Renal cortex interstitium (tissue), 11 donors: ENCODE data around the gene PNPLA8. TPM values are rescaled to one million over a fixed set of nuclear protein-coding genes. Genes with fewer than 3 reads are reported as not detected.
A peak's percentile ranks its signal among the peaks of the same experiment; 100 is the strongest.

Experiments used
- DNase-seq, 11 donors: peaks; one replicate each; pipeline ENCODE4 v3.0.0-alpha.2; 2013; ENCODE audit warnings: low read depth in 9 of 11, low spot score in 4 of 11; ENCODE audit errors: extremely low read depth in 1 of 11
- polyA plus RNA-seq, 3 donors: library from polyadenylated mRNA; unstranded; fragments of 120-200 nt; gene quantifications; one replicate each; pipeline ENCODE4 v1.2.1, GENCODE V29; 2013; ENCODE audit not compliant: insufficient read length in 3 of 3

The PNPLA8 gene
- polyA plus RNA-seq, 3 donors = 36.3 to 41.2 (median 37.4) TPM

DNA sequence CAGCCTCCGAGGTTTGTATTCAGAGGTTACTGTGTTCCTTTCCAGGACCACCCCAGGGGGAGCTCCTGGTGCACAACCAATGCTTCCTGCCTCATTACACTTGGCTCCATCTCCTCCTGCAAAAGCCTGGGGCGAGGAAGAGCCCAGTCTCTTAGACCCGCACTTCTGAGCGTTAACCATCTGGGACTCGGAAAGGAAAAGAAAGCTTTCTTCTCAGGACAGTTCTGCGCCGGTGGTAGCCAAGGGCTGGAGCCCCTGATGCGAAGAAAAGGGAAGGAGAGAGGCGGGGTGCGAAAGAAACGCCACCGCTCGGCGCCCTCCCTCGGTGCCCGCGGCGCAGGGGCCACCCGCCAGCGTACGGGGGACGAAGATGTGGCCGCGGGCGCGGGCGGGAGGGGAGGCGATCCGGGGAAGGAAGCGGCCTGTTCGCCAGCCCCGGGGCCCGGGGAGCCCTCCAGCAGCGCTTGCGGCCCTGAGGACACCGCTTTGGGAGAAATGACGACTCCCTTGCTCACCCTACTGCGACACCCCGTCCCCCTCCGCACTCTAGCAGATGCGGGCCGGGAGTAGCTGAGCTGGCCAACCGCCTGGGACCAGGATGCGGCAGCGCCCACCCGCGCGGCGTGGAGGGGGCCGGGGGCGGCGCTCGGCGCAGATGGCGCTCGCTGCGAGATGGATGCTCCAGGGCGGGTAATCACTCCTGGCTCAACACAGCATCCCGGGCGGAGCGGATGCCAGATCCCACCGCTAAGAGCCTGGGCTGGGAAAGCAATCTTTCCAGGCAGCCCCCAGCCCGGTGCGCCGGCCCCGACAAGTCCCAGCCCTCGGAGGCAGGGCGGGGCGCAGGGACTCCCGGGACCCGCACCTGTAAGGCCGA is 71.0 kb downstream of the PNPLA8 start:
- peak in 4 of 11 donors; percentile 20 to 23 (median 22) for DNase-seq

DNA sequence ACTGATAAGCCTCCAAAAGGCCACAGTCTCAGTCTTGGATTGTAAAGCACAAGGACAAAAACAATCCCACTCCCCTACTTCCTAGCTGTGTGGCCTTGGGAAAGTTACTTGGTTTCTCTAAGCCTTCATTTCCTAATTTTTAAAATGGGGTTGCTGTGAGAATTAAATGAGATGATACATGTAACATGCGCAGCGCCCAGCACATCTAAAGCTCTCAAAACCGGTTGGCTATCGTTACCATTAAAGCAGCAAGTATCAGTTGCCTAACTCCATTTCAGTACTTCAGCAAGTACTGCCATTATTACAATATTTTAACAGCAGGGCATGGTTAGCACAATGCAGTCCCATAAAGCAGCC is 71.6 kb downstream of the PNPLA8 start:
- no peak for DNase-seq

DNA sequence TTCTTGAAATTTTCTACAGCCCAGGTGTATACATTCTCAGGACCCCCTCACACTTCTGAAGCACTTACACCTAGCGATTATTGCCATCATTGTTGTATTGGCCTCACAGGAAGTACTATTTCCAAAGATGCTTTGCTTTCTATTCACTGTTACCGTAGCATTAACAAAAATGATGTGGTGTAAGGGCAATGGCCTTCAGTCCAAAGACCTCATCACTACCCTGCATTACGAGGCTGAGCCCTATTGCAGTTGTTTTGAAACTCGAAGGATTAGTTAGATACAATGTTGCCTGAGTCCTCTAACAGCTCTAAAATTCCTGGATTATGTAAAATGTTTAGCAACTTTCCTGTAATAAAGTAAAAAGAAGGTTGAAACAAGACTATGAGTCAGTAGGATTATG is 72.6 kb downstream of the PNPLA8 start:
- no peak for DNase-seq

DNA sequence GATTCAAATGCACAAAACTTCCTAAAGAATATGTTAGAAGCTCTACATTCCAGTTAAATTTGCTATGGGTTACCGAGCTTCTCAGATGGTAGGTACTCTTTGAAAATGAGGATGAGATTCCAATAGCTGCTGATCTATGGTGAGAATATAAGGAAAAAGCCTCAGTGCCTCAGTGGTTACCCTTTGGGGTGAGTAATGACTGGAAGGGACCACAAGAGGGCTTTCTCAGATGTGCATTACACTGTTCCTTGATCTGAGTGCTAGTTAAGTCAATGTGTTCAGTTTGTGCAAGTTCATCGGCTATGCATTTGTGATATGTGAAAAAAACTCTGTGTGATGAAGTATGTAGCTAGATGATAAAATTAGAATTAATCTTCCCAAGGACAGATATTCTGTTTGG is 73.2 kb downstream of the PNPLA8 start:
- DNase-seq = no peak

DNA sequence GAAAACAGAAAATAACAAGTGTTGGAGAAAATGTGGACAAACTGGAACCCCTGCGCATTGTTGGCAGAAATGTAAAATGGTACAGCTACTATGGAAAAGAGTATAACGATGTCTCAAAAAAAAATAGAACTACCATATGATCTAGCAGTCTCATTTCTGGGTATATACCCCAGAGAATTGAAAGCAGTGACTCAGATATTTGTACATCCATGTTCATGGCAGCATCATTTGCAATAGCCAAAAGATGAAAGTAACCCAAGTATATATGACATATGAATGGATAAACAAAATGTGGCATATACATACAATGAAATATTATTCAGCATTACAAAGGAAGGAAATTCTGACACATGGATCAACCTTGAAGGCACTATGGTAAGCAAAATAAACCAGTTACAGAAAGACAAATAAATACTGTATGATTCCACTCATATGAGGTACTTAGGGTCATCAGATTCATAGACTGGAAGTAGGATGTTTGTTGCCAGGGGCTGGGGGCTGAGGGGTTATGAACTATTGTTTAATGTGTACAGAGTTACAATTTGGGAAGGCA is 74.6 kb downstream of the PNPLA8 start:
- DNase-seq = no peak

DNA sequence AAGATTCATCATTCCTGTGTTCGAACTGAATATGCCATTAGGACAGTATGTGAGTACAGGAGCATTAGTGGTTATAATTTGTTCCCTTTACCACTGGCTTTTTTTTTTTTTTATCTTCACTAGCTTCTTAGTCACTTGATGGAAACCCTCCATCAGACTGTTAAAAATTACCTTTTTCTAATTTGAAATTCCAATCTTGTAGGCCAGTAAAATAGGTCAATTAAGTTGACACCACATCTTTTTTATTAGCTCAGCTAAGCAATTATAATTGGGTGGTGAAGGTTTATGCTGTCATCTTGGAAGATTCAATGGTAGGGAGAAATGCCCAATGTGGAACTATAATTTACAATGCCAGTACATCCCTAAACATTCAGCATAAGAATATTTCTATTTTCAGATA is 75.8 kb downstream of the PNPLA8 start:
- no peak for DNase-seq

DNA sequence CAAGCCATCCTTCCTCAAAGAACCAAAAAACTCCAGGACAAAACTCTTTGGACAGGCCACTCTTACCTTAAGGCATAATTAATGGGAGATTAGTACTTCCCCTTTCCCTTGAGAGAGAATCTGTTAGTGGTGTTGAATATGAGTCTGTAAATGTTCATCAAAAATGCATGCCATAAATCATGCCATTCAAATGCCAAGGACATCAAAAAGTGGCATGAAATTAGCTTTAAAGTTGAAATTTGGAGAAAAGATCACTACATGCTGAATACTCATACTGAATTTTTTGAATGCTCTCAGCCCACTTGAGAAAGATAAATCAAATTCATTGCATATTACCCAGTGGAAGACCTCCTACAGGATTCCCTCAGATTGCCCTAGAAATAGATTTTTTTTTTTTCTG is 76.4 kb downstream of the PNPLA8 start:
- DNase-seq = no peak

DNA sequence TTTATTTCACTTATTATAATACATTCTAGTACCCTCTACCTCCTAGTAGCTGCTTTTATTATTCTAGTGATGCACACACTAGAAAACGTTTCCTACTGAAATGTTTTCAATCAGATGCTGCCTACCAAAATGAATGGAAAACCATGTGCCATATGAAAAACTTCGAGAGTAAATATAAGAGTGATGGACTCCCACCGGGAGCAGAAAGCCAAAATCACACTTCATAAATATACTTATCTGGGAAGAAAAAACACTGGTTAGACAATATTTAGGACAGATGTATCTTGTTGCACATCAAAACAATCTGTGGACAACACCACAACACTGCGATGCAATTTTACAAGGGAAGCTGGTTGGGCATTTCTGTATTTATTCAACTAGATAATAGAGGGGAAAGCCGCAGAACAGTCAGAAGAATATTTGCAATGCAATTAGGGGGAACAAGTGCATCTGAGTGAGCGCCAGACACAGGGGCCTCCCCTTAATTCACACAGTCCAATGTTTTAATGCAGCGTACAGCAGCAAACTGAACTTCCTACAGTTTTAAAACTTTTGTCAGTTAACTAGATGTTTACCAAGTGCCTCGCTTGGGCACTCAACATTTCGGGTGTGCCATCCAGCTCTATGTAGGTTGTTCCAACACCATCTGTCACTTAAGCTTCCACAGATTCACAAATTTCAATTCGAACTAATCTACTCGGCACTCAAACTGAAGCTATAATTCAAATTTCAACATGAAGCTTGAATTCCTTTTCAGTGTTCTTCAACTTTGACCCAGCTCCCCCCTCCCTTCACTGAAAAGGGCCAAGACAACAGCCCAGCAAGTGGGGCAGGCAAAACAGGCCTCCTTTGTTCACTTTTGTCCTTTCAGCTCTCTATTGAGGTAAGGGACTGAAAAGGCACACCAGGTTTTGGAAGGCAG is 77.1 kb downstream of the PNPLA8 start:
- DNase-seq = no peak

DNA sequence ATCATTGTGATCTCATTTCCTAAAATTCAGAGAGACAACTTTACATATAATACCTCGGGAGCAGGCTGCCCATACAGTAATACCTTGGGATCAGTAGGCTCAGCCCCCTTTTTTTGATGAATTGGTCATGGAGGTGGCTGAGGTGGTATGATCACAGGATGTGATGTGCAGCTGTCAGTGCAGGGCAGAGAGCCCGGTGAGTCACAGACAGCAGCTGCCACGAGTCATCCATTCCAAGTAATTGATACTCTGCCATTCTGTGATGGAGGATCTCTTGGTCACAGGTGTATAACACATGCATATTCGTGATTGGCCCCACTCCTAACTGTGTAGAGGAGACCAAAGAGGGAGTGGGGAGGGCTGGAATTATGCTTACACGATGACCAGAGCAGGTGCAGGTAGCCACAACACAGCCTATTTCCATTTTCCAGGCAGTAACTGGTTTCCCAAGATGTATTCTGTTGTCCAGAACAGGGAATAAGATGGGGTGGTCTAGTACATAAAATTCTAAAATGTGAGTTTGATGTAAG is 83.8 kb downstream of the PNPLA8 start:
- no peak for DNase-seq

DNA sequence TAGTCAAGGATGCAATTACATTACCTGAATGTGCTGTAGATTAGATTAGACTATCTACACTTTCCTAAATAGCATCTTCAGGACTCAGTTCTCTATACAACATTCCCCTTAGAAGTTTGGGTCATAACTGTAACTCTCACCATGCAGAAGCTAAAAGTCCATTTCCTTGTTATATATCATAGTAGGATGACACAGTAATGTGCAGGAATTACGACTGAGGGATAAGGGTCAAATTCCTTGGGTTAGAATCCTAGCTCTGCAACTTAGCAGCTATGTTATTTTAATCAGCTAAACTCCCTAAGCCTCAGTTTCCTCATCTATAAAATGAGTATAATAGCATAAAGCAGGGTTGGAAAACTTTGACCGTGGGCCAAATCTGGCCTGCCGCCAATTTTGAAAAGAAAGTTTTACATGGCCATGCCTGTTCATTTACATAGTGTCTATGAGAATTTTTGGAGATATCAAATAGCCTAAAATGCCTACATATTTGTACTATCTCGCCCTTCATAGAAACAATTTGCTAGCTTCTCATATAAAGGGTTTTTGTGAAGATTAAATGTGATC is 84.5 kb downstream of the PNPLA8 start:
- DNase-seq = no peak

DNA sequence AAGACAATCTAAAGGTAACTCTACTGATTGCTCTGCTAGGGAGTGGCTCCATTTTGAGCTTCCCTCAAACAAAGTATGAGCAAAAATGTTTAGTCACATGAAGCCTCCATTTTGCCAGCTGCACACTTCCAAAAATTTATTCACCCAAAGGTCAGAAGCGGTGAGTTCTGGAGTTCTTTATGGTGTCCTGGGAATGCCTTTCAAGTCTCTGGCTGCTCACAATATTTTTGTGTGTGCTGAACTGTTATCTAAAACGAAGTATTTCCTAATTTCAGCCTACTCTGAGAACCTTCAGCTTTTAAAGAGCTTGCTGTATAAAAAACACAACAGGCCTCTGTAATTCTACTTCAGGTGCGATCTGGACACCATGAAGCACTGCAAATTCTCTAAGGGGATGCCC is 85.3 kb downstream of the PNPLA8 start:
- no peak for DNase-seq

DNA sequence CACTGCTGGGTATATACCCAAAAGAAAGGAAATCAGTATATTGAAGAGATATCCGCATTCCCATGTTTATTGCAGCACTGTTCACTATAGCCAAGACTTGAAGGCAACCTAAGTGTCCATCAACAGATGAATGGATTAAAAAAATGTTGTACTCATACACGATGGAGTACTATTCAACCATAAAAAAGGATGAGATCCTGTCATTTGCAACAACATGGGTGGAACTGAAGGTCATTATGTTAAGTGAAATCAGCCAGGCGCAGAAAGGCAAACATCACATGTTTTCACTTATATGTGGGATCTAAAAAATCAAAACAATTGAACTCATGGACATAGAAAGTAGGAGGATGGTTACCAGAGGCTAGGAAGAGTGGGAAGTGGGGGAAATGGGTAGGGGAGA is 89.0 kb downstream of the PNPLA8 start:
- DNase-seq = no peak

DNA sequence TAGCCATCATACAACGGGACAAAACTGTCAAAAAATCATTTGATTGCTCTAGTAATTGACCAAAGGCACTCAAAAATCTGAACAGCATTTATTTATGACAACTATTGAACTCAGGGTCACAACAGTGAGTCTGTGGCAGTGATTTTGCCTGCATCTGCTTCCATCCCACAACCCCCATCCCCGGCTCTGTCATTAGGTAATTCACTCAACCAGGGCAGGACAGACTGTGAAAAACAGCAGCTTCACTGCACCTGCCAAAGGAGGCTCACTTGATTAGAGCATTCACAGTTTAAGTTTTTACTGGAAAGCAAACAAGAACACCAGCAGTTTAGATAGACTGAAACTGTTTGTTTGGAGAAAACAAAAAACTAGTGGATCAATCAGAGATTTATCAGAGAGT is 91.9 kb downstream of the PNPLA8 start:
- no peak for DNase-seq

DNA sequence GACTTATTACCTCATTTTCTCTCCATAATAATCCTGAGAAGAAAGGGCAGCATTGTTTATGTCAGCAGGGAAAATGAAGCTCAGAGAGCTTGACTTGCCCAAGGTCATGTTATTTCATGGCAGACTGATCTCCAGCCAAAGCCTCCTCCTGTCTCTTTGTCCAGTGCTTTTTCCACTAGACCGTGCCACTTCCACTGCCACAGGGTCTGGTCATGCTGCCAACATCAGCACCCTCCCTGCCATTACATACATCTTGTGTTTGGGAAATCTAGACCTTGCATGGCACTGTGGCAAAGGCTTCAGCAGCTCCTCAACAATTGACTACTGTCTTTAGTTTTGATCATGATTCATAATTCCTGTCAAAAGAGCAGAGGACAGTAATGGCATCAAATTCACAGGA is 94.8 kb downstream of the PNPLA8 start:
- no peak for DNase-seq

DNA sequence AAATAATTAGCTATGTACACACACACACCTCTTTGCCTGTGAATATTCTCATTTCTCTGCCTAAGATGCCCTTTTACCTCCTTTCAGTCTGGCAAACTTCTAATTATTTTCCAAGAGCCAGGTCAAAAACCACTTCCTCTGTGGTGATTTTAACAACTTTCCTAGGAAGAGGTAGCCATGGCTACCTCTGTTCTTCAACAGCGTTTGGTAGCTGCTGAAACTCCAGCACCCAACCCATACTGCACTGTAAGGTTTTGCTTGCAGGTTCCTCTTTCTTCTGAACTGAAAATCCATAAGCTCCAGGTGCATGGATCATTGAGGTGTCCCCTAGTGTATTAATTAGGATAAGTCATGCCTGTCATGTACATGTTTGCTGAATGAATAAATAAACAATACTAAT is 95.3 kb downstream of the PNPLA8 start:
- no peak for DNase-seq

DNA sequence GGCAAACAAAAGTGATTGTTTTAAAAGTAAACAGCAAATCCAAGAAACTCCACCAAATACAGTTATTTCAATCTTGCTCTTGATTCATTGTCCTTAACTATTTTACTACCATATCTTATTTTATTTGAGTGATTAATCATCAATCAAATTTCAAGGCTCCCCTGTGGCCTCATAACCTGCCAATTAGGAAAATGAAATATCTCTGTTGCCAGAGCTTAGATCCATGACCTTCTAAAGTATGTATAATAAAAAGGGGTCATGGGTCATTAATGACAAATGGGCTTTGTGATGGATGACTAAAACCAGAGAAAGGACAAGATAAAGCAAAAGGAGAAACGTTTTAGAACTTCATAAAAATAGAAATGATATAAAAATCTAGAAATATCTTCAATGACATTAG is 98.2 kb downstream of the PNPLA8 start:
- DNase-seq = no peak

DNA sequence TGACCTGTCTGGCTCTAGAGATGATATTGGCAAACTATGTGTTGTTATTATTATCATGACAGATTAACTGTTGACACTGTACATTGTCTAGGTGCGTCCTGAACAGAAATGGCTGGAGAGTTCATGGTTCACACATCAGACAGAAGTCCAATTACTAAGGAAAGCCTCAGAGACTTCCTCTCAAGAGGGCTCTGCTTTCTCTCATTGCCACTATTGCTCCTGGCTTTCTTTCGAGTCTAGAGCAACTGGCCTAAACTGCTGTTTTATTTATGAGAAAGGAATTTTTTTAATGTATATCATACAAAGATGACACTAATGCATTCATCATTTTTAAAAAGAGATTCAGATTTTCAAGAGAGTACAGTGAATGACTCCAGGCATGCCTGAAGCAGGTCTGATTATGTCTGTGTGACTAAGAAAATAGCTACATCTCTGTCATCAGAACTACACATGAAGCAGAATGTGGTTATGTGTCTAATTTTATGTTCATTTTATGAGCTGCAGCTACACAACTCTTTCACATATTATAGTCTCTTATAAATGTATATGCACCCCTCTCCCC is 100.1 kb downstream of the PNPLA8 start:
- no peak for DNase-seq

DNA sequence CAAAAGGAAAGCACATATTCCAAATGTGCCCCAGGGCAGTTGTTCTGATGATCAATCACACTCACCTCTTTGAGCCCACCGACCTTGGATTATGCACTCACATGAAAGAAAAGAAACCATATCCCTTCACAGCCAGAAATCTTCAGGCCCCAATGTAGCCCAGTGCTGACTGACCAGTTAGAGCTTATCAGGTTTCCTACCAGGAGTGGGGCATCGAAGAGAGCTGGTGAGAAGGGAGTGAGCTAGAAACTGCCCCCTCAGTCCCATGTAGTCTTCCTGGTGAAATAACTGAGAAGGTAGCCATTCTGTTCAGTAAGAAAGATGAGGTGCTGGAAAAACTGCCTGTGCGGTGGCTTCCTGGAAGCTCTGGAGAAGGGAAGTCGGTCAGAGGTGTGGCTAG is 101.9 kb downstream of the PNPLA8 start:
- no peak for DNase-seq
